SU-DHL-6 (cell line): ENCODE results near the gene USP10.

Experiments
- H2AFZ ChIP-seq: fragments of 200-600 bp; sonication (generic); 2 replicates; pipeline ENCODE4 v1.6.1; 2014; ENCODE audit warnings: low read depth, mild to moderate bottlenecking, moderate library complexity, mixed read lengths, antibody characterized with exemption, low read length; ENCODE audit not compliant: severe bottlenecking
- H3F3A ChIP-seq: fragments of 200-600 bp; shearing (Covaris generic); 2 replicates; pipeline ENCODE4 v1.6.0; 2016; ENCODE audit warnings: antibody characterized with exemption, mild to moderate bottlenecking; ENCODE audit not compliant: insufficient read depth
- H3K27ac ChIP-seq: fragments of 200-600 bp; sonication (generic); 2 replicates; pipeline ENCODE4 v1.5.1; 2016; ENCODE audit warnings: low read depth, mild to moderate bottlenecking, low read length, moderate library complexity, mixed read lengths
- H3K27me3 ChIP-seq: fragments of 200-600 bp; sonication (generic), shearing (Covaris generic); 2 replicates; pipeline ENCODE4 v1.6.0; 2014; ENCODE audit warnings: mild to moderate bottlenecking, low read length
- H3K36me3 ChIP-seq: fragments of 200-600 bp; sonication (generic); 2 replicates; pipeline ENCODE4 v1.6.1; 2014; ENCODE audit warnings: mild to moderate bottlenecking, low read length, mixed read lengths
- H3K4me2 ChIP-seq: fragments of 300-600, 200-600 bp; shearing (Covaris generic), sonication (generic); 2 replicates; pipeline ENCODE4 v1.6.0; 2014; ENCODE audit warnings: low read length, low read depth, mild to moderate bottlenecking; ENCODE audit not compliant: poor library complexity, severe bottlenecking
- H3K4me3 ChIP-seq: fragments of 200-600 bp; sonication (generic); 2 replicates; pipeline ENCODE4 v1.5.1; 2014; ENCODE audit warnings: antibody characterized with exemption, low read length, mild to moderate bottlenecking, mixed read lengths; ENCODE audit not compliant: insufficient read depth, poor library complexity, severe bottlenecking
- H3K79me2 ChIP-seq: fragments of 200-600 bp; sonication (generic); 2 replicates; pipeline ENCODE4 v1.6.1; 2014; ENCODE audit warnings: mild to moderate bottlenecking, low read length, moderate library complexity; ENCODE audit not compliant: insufficient read depth
- H3K9ac ChIP-seq: fragments of 200-600 bp; sonication (generic); 2 replicates; pipeline ENCODE4 v1.7.0; 2014; ENCODE audit warnings: mild to moderate bottlenecking, low read length
- H3K9me2 ChIP-seq: fragments of 200-600 bp; sonication (generic); replicated peaks from 2 replicates; pipeline ENCODE4 v1.6.1; 2014; ENCODE audit warnings: low read length; ENCODE audit not compliant: insufficient read depth
- H3K9me3 ChIP-seq: fragments of 200-600 bp; sonication (generic); 2 replicates; pipeline ENCODE4 v1.6.1; 2014; ENCODE audit warnings: low read length, mixed read lengths; ENCODE audit not compliant: insufficient read depth
- H4K20me1 ChIP-seq: fragments of 200-600 bp; sonication (generic); 2 replicates; pipeline ENCODE4 v1.6.1; 2014; ENCODE audit warnings: low read depth, mild to moderate bottlenecking, antibody characterized with exemption, low read length, moderate library complexity, mixed read lengths
- EZH2phosphoT487 ChIP-seq: fragments of 200-600 bp; sonication (generic), shearing (Covaris generic); conservative IDR thresholded peaks from 2 replicates; pipeline ENCODE4 v1.6.1; 2018; ENCODE audit warnings: mild to moderate bottlenecking, antibody characterized with exemption, low read length, moderate library complexity, mixed read lengths
- TF ChIP-seq, protein P1 (sequence below): fragments of 200-600 bp; sonication (generic); IDR thresholded peaks from one replicate; pipeline ENCODE4 v1.5.1; 2017; ENCODE audit warnings: antibody characterized with exemption, mild to moderate bottlenecking, low read length, moderate library complexity; ENCODE audit not compliant: insufficient read depth, poor library complexity, severe bottlenecking

The USP10 gene

GRCh38 chr16:84741340-84741830 lies 41.6 kb downstream of the USP10 start:
- peaks cover 16% of the 10 kb centered on the region; the same call in 1 of the 2 replicates for H3F3A ChIP-seq
- H3K27me3 ChIP-seq = no peaks in the 10 kb centered on the region
- no peak overlapping the region for H3K9ac ChIP-seq
- H3K9me3 ChIP-seq = no peaks in the 10 kb centered on the region
- H2AFZ ChIP-seq = no peak overlapping the region
- no peak overlapping the region for H3K27ac ChIP-seq
- H3K4me3 ChIP-seq = no peak overlapping the region
- peaks cover 76% of the 10 kb centered on the region for H3K79me2 ChIP-seq
- H3K9me2 ChIP-seq = no peaks in the 10 kb centered on the region
- TF ChIP-seq, protein P1, sequence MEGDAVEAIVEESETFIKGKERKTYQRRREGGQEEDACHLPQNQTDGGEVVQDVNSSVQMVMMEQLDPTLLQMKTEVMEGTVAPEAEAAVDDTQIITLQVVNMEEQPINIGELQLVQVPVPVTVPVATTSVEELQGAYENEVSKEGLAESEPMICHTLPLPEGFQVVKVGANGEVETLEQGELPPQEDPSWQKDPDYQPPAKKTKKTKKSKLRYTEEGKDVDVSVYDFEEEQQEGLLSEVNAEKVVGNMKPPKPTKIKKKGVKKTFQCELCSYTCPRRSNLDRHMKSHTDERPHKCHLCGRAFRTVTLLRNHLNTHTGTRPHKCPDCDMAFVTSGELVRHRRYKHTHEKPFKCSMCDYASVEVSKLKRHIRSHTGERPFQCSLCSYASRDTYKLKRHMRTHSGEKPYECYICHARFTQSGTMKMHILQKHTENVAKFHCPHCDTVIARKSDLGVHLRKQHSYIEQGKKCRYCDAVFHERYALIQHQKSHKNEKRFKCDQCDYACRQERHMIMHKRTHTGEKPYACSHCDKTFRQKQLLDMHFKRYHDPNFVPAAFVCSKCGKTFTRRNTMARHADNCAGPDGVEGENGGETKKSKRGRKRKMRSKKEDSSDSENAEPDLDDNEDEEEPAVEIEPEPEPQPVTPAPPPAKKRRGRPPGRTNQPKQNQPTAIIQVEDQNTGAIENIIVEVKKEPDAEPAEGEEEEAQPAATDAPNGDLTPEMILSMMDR = no peak
- TF ChIP-seq EZH2phosphoT487 = no peak
- peaks cover 6% of the 10 kb centered on the region; the same call in 1 of the 2 replicates for H3K36me3 ChIP-seq
- no peaks in the 10 kb centered on the region for H4K20me1 ChIP-seq
- no peak overlapping the region for H3K4me2 ChIP-seq

- Histone ChIP-seq H3K9me2 (no peaks in the 10 kb centered on the region), H4K20me1 (no peaks in the 10 kb centered on the region), H3K27me3 (no peaks in the 10 kb centered on the region), H3K4me2 (no peak overlapping the region), H3F3A (peaks cover 7% of the 10 kb centered on the region; the same call in 1 of the 2 replicates), H3K9me3 (no peaks in the 10 kb centered on the region), H2AFZ (no peak overlapping the region), H3K79me2 (peaks cover 87% of the 10 kb centered on the region), H3K4me3 (no peak overlapping the region), H3K9ac (no peak overlapping the region), H3K36me3 (peaks cover 6% of the 10 kb centered on the region; the same call in 1 of the 2 replicates), H3K27ac (no peak overlapping the region)
- no peak for TF ChIP-seq EZH2phosphoT487
- TF ChIP-seq, protein P1 = no peak
Observed at GRCh38 chr16:84742641-84743092, 42.9 kb downstream of the USP10 start.

- Histone ChIP-seq H3K9me2 (no peaks in the 10 kb centered on the region), H2AFZ (no peak overlapping the region), H3K4me2 (no peak overlapping the region), H3K36me3 (0 out of 2 replicates have a peak, but pooled peaks cover 10% of the 10 kb centered on the region), H3K27me3 (no peaks in the 10 kb centered on the region), H3F3A (0 out of 2 replicates have a peak, but pooled peaks cover 8% of the 10 kb centered on the region), H3K9me3 (no peaks in the 10 kb centered on the region), H3K4me3 (no peak overlapping the region), H3K27ac (no peak overlapping the region), H4K20me1 (0 out of 2 replicates have a peak, but pooled peaks cover 3% of the 10 kb centered on the region), H3K9ac (no peak overlapping the region), H3K79me2 (peaks cover 88% of the 10 kb centered on the region)
- no peak for TF ChIP-seq EZH2phosphoT487
- TF ChIP-seq, protein P1 = no peak
Observed at GRCh38 chr16:84746231-84746630, 46.4 kb downstream of the USP10 start.
